Left ventricle myocardium superior (tissue), 1 donor: ENCODE results near the gene UBLCP1. TPM values are rescaled to one million over a fixed set of nuclear protein-coding genes. Genes with fewer than 3 reads are reported as not detected.

Experiments
- ATAC-seq: fragments of 200-7000 bp; cut with Tn5 transposase; one replicate; pipeline ENCODE4 v1.9.1; 2020; ENCODE audit warnings: mild to moderate bottlenecking, moderate library complexity
- DNase-seq: peaks from one replicate; pipeline ENCODE4 v3.0.0-alpha.2; 2020
- intact Hi-C: fragments of 100-400 bp; cut with micrococcal nuclease; formaldehyde crosslinking; loops from one replicate; pipeline ENCODE4 v1.11.0; 2022
- total RNA-seq: library from RNA; stranded (reverse); fragmentation: NEBNext Ultra II Directional; extraction: Animal tissue kit (Norgen Biotek cat#: 25700); gene quantifications from one replicate; pipeline ENCODE4 v1.2.1, GENCODE V29; 2021
- donor health status: DM: no; HTN: yes; CAD: no; lungs with severe emphysema.

Gene UBLCP1
- total RNA-seq, 1 donor from 2014 or later: 13.8 TPM

- intact Hi-C loops: no loop called here
- DNase-seq (no peak), ATAC-seq (no peak)
Observed at GRCh38 chr5:159333545-159333925, 70.4 kb downstream of the UBLCP1 start.

Other genes starting within 250 kb of the UBLCP1 start
- 8.5 TPM for gene EBF1, start 163.4 kb upstream of the UBLCP1 start, total RNA-seq
- gene RNF145, start 53.7 kb upstream of the UBLCP1 start, total RNA-seq: 23.3 TPM
- not detected for gene IL12B, start 67.2 kb downstream of the UBLCP1 start, total RNA-seq